Gastroesophageal sphincter (tissue), 3 donors: Measurements from ENCODE around the gene ANG.

ENCODE experiments used
- POLR2A ChIP-seq, 2 donors: fragments of 450-650 bp; IDR thresholded peaks; one replicate each; pipeline ENCODE4 v1.6.1; 2017; ENCODE audit warnings: antibody characterized with exemption in 2 of 2, mild to moderate bottlenecking in 2 of 2, moderate library complexity in 1 of 2
- TF ChIP-seq, protein P1 (sequence below), 4 experiments: fragments of 200-600 bp in 2 of 4; fragments of 450-650 bp in 2 of 4; sonication (generic) in 1 of 4; IDR thresholded peaks; one replicate each; pipeline ENCODE4 v1.5.1; 2017 to 2019; ENCODE audit warnings: antibody characterized with exemption in 4 of 4, mild to moderate bottlenecking in 2 of 4, moderate library complexity in 2 of 4

DNA sequence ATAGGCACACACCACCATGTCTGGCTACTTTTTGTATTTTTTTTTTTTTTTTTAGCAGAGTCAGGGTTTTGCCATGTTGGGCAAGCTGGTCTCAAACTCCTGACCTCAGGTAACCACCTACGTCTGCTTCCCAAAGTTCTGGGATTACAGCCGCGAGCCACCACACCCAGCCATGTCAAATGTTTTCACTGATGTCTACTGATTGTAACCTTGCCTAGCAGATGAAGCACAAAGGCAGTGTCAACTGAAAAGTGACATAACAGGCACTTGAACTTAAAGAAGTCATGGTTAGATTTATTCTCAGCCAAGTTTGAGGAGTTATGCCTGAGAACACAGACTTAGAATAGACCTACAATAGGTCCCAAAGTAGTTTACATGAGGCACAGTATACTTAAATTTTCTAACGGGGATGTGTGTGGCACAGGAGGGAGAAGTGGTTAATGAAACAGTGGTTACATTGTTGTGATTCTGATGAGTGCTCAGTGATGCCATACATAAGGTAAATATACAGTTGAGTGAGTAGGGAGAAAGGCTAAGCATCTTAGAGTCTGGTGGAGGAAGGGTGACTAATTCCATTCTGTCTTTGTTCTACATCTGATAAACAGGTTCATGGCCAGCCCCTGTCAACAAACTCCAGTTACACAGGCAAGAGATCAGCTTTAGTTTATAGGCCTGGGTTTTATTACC is 16.8 kb upstream of the ANG start:
- TF ChIP-seq POLR2A (IDR thresholded peaks at IDR 0.05): no peak
- TF ChIP-seq, protein P1, sequence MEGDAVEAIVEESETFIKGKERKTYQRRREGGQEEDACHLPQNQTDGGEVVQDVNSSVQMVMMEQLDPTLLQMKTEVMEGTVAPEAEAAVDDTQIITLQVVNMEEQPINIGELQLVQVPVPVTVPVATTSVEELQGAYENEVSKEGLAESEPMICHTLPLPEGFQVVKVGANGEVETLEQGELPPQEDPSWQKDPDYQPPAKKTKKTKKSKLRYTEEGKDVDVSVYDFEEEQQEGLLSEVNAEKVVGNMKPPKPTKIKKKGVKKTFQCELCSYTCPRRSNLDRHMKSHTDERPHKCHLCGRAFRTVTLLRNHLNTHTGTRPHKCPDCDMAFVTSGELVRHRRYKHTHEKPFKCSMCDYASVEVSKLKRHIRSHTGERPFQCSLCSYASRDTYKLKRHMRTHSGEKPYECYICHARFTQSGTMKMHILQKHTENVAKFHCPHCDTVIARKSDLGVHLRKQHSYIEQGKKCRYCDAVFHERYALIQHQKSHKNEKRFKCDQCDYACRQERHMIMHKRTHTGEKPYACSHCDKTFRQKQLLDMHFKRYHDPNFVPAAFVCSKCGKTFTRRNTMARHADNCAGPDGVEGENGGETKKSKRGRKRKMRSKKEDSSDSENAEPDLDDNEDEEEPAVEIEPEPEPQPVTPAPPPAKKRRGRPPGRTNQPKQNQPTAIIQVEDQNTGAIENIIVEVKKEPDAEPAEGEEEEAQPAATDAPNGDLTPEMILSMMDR (IDR thresholded peaks at IDR 0.05): no peak
